ENCODE data around the gene FOXO6.

GRCh38 chr1:41313661-41314131 lies 47.5 kb upstream of the FOXO6 start:
- TF ChIP-seq TAF1 (IDR thresholded peaks at IDR 0.05; ENCODE audit: low read depth, low read length): no peak
- TF ChIP-seq POU2F2 (IDR thresholded peaks at IDR 0.05; ENCODE audit: low read depth, low read length): no peak
- TF ChIP-seq SPI1 (IDR thresholded peaks at IDR 0.05; ENCODE audit: low read depth, low read length): no peak
- no peak for TF ChIP-seq POLR2A (IDR thresholded peaks at IDR 0.05; ENCODE audit: low read depth, low read length)
- TF ChIP-seq POLR2AphosphoS5 (IDR thresholded peaks at IDR 0.05; ENCODE audit: low read depth, low read length): no peak

Data from GM12891 (cell line).